Liver (tissue), 9 donors: ENCODE results near the gene CXCL17. TPM values are rescaled to one million over a fixed set of nuclear protein-coding genes. Genes with fewer than 3 reads are reported as not detected.
"Not testable (repeated sequence)": the region's sequence is repeated elsewhere in the genome, so short reads cannot be mapped to it uniquely, and the experiment has no call there.

Experiments
- DNase-seq: peaks from one replicate; pipeline ENCODE4 v3.0.0-alpha.2; 2017; ENCODE audit warnings: low spot score
- H3K27ac ChIP-seq, 2 donors: one replicate each; pipeline ENCODE4 v1.7.0; 2013; ENCODE audit warnings: inconsistent platforms in 2 of 2, low read length in 2 of 2, control low read depth in 1 of 2, low read depth in 1 of 2, mild to moderate bottlenecking in 1 of 2
- H3K27me3 ChIP-seq, 4 donors: one replicate each; pipeline versions ENCODE4 v1.6.1 to v1.7.0; 2013; ENCODE audit warnings: low read length in 3 of 4, inconsistent platforms in 1 of 4, mild to moderate bottlenecking in 1 of 4, moderate library complexity in 1 of 4; ENCODE audit not compliant: control insufficient read depth in 4 of 4, insufficient read depth in 4 of 4
- H3K36me3 ChIP-seq, 4 donors: one replicate each; pipeline versions ENCODE4 v1.6.1 to v1.7.0; 2013; ENCODE audit warnings: low read length in 3 of 4, mild to moderate bottlenecking in 3 of 4, low read depth in 1 of 4, moderate library complexity in 1 of 4; ENCODE audit not compliant: control insufficient read depth in 4 of 4, insufficient read depth in 3 of 4
- H3K4me1 ChIP-seq, 4 donors: one replicate each; pipeline versions ENCODE4 v1.6.1 to v1.7.0; 2013; ENCODE audit warnings: low read length in 3 of 4, mild to moderate bottlenecking in 3 of 4, moderate library complexity in 1 of 4; ENCODE audit not compliant: control insufficient read depth in 4 of 4, insufficient read depth in 4 of 4
- H3K4me3 ChIP-seq, 3 donors: one replicate each; pipeline versions ENCODE4 v1.6.1 to v1.7.0; 2013; ENCODE audit warnings: low read length in 3 of 3, control low read depth in 1 of 3, low read depth in 1 of 3, mild to moderate bottlenecking in 1 of 3
- H3K9ac ChIP-seq, 2 donors: one replicate each; pipeline ENCODE4 v1.7.0; 2013; ENCODE audit warnings: low read length in 2 of 2, mild to moderate bottlenecking in 2 of 2, moderate library complexity in 2 of 2, control low read depth in 1 of 2, low read depth in 1 of 2
- H3K9me3 ChIP-seq, 4 donors: one replicate each; pipeline versions ENCODE4 v1.6.1 to v1.7.0; 2013; ENCODE audit warnings: low read length in 3 of 4; ENCODE audit not compliant: control insufficient read depth in 4 of 4
- EGR1 ChIP-seq, 2 donors: IDR thresholded peaks; 2 replicates each; pipeline ENCODE4 v1.6.1; 2016 to 2018; ENCODE audit warnings: antibody characterized with exemption in 2 of 2, low read depth in 2 of 2
- FOXA1 ChIP-seq: IDR thresholded peaks from 2 replicates; pipeline ENCODE4 v1.6.1; 2016; ENCODE audit warnings: antibody characterized with exemption
- FOXA2 ChIP-seq: IDR thresholded peaks from 2 replicates; pipeline ENCODE4 v1.6.1; 2016; ENCODE audit warnings: antibody characterized with exemption
- GABPA ChIP-seq, 2 donors: IDR thresholded peaks in 1 of 2; conservative IDR thresholded peaks in 1 of 2; 2 replicates each; pipeline ENCODE4 v1.6.1; 2016; ENCODE audit warnings: antibody characterized with exemption in 2 of 2, mild to moderate bottlenecking in 1 of 2, moderate library complexity in 1 of 2
- HNF4A ChIP-seq, 2 donors: conservative IDR thresholded peaks; 2 replicates each; pipeline ENCODE4 v1.6.1; 2016; ENCODE audit warnings: antibody characterized with exemption in 2 of 2, mild to moderate bottlenecking in 2 of 2
- HNF4G ChIP-seq: IDR thresholded peaks from 2 replicates; pipeline ENCODE4 v1.6.1; 2016; ENCODE audit warnings: antibody characterized with exemption
- JUND ChIP-seq, 2 donors: IDR thresholded peaks; 2 replicates each; pipeline ENCODE4 v1.6.1; 2016; ENCODE audit warnings: antibody characterized with exemption in 2 of 2
- NR2F2 ChIP-seq: IDR thresholded peaks from 2 replicates; pipeline ENCODE4 v1.6.1; 2016; ENCODE audit warnings: antibody characterized with exemption
- RAD21 ChIP-seq, 2 donors: IDR thresholded peaks; 2 replicates each; pipeline ENCODE4 v1.6.1; 2016; ENCODE audit warnings: antibody characterized with exemption in 2 of 2, mild to moderate bottlenecking in 2 of 2
- RXRA ChIP-seq, 2 donors: IDR thresholded peaks; 2 replicates each; pipeline ENCODE4 v1.6.1; 2017 to 2018; ENCODE audit warnings: antibody characterized with exemption in 2 of 2, mild to moderate bottlenecking in 1 of 2
- SP1 ChIP-seq: IDR thresholded peaks from 2 replicates; pipeline ENCODE4 v1.6.1; 2018; ENCODE audit warnings: antibody characterized with exemption, mild to moderate bottlenecking
- TAF1 ChIP-seq: conservative IDR thresholded peaks from 2 replicates; pipeline ENCODE4 v1.6.1; 2016; ENCODE audit warnings: antibody characterized with exemption, mild to moderate bottlenecking
- YY1 ChIP-seq: IDR thresholded peaks from 2 replicates; pipeline ENCODE4 v1.6.1; 2016; ENCODE audit warnings: antibody characterized with exemption, mild to moderate bottlenecking
- WGBS: extraction: QIAGEN DNeasy Blood & Tissue Kit; methylation state at CpG from one replicate; pipeline ENCODE4 v1.1.7; 2013; 5-methylcytosine and 5-hydroxymethylcytosine counted together
- polyA plus RNA-seq, 2 donors: library from polyadenylated mRNA; stranded (reverse) in 1 of 2; unstranded in 1 of 2; fragments of 200-250 nt in 1 of 2; fragments of >200 nt in 1 of 2; fragmentation: Nextera tagmentation in 1 of 2; extraction: Ambion mirVana in 1 of 2; gene quantifications; one replicate each; pipeline versions ENCODE4 v1.2.1 to v1.2.3, GENCODE V29; 2013 to 2015
- total RNA-seq, 2 donors: library from RNA; depleted of rRNA; stranded (reverse); fragments of >200 nt; gene quantifications; one replicate each; pipeline ENCODE4 v1.2.3, GENCODE V29; 2014
- TF ChIP-seq, protein P1 (sequence below): IDR thresholded peaks from 2 replicates; pipeline ENCODE4 v1.6.1; 2016; ENCODE audit warnings: antibody characterized with exemption
- TF ChIP-seq, protein P2 (sequence below): IDR thresholded peaks from 2 replicates; pipeline ENCODE4 v1.6.1; 2016; ENCODE audit warnings: antibody characterized with exemption, mild to moderate bottlenecking
- TF ChIP-seq, protein P3 (sequence below): fragments of 150-350 bp; IDR thresholded peaks from 2 replicates; pipeline ENCODE4 v1.5.1; 2017; ENCODE audit warnings: improper control_type of control experiment, low read depth, low read length; ENCODE audit not compliant: missing input control
- TF ChIP-seq, protein P4 (sequence below): IDR thresholded peaks from 2 replicates; pipeline ENCODE4 v1.6.1; 2016; ENCODE audit warnings: antibody characterized with exemption
- TF ChIP-seq, protein P5 (sequence below): IDR thresholded peaks from 2 replicates; pipeline ENCODE4 v1.6.1; 2016; ENCODE audit warnings: antibody characterized with exemption
- donor health status: healthy.
- donor health status: healthy.
- donor health status: healthy.
- donor health status: healthy.
- donor health status: healthy.

The CXCL17 gene
- total and polyA plus RNA-seq, 4 donors: 0.10 to 0.93 TPM; not detected in 2

DNA sequence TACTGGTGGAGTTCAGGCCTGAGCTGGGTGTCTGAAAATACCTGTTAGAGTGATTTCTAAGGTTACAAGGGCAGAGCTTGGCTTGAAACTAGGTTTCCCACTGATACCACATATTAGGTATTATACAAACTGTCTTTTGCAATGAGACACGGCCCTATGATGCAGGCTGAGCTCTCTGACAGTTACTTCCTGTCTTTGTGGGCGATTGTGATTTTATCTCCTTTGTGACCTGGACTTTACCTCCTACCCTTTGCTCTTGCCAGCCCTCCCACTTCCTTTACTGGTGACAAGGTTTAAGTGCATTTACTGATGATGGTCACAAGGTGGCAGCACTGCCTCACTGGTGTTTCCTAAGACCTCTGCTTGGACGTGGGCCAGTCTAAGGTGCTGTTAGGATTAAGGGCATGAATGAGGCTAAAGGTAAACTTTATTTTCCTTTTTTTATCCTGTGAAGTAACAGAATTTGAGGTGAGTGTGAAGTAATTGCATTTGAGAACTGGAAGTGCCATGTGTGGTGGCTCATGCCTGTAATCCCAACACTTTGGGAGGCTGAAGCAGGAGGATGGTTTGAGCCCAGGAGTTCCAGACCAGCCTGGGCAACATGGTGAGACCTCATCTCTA is 7.7 kb upstream of the CXCL17 start:
- H3K27ac ChIP-seq: peak overlapping the region; percentile 73 to 93
- H3K4me3 ChIP-seq: no peak overlapping the region
- no peaks in the 10 kb centered on the region for H3K27me3 ChIP-seq
- peaks cover 0 to 15% (median 4%) of the 10 kb centered on the region in 4 donors for H3K4me1 ChIP-seq
- WGBS: under 1% methylated on average over 3 of the region's 3 CpGs
- no peaks in the 10 kb centered on the region for H3K9me3 ChIP-seq
- DNase-seq: peak; percentile 76
- H3K9ac ChIP-seq: no peak overlapping the region
- no peaks in the 10 kb centered on the region for H3K36me3 ChIP-seq
- TF ChIP-seq EGR1 (IDR thresholded peaks at IDR 0.05; ENCODE audit: low read depth in 2 of 2): peak; percentile 82 to 94
- TF ChIP-seq RXRA (IDR thresholded peaks at IDR 0.05): peak; percentile 95 to 96
- peak; percentile 100 for TF ChIP-seq RAD21 (IDR thresholded peaks at IDR 0.05)
- peak; percentile 80 to 91 for TF ChIP-seq JUND (IDR thresholded peaks at IDR 0.05)
- peak; percentile 98 for TF ChIP-seq HNF4G
- TF ChIP-seq, protein P1, sequence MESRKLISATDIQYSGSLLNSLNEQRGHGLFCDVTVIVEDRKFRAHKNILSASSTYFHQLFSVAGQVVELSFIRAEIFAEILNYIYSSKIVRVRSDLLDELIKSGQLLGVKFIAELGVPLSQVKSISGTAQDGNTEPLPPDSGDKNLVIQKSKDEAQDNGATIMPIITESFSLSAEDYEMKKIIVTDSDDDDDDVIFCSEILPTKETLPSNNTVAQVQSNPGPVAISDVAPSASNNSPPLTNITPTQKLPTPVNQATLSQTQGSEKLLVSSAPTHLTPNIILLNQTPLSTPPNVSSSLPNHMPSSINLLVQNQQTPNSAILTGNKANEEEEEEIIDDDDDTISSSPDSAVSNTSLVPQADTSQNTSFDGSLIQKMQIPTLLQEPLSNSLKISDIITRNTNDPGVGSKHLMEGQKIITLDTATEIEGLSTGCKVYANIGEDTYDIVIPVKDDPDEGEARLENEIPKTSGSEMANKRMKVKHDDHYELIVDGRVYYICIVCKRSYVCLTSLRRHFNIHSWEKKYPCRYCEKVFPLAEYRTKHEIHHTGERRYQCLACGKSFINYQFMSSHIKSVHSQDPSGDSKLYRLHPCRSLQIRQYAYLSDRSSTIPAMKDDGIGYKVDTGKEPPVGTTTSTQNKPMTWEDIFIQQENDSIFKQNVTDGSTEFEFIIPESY: peak; percentile 85
- peak; percentile 48 for TF ChIP-seq FOXA2
- peak; percentile 96 for TF ChIP-seq NR2F2
- TF ChIP-seq GABPA (IDR thresholded peaks at IDR 0.05 in 1 of 2, conservative IDR thresholded peaks at IDR 0.05 in 1 of 2): peak; percentile 68 to 90
- peak; percentile 98 to 99 for TF ChIP-seq HNF4A (conservative IDR thresholded peaks at IDR 0.05)
- TF ChIP-seq, protein P2, sequence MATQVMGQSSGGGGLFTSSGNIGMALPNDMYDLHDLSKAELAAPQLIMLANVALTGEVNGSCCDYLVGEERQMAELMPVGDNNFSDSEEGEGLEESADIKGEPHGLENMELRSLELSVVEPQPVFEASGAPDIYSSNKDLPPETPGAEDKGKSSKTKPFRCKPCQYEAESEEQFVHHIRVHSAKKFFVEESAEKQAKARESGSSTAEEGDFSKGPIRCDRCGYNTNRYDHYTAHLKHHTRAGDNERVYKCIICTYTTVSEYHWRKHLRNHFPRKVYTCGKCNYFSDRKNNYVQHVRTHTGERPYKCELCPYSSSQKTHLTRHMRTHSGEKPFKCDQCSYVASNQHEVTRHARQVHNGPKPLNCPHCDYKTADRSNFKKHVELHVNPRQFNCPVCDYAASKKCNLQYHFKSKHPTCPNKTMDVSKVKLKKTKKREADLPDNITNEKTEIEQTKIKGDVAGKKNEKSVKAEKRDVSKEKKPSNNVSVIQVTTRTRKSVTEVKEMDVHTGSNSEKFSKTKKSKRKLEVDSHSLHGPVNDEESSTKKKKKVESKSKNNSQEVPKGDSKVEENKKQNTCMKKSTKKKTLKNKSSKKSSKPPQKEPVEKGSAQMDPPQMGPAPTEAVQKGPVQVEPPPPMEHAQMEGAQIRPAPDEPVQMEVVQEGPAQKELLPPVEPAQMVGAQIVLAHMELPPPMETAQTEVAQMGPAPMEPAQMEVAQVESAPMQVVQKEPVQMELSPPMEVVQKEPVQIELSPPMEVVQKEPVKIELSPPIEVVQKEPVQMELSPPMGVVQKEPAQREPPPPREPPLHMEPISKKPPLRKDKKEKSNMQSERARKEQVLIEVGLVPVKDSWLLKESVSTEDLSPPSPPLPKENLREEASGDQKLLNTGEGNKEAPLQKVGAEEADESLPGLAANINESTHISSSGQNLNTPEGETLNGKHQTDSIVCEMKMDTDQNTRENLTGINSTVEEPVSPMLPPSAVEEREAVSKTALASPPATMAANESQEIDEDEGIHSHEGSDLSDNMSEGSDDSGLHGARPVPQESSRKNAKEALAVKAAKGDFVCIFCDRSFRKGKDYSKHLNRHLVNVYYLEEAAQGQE: peak; percentile 83
- peak; percentile 18 for TF ChIP-seq FOXA1
- TF ChIP-seq, protein P3, sequence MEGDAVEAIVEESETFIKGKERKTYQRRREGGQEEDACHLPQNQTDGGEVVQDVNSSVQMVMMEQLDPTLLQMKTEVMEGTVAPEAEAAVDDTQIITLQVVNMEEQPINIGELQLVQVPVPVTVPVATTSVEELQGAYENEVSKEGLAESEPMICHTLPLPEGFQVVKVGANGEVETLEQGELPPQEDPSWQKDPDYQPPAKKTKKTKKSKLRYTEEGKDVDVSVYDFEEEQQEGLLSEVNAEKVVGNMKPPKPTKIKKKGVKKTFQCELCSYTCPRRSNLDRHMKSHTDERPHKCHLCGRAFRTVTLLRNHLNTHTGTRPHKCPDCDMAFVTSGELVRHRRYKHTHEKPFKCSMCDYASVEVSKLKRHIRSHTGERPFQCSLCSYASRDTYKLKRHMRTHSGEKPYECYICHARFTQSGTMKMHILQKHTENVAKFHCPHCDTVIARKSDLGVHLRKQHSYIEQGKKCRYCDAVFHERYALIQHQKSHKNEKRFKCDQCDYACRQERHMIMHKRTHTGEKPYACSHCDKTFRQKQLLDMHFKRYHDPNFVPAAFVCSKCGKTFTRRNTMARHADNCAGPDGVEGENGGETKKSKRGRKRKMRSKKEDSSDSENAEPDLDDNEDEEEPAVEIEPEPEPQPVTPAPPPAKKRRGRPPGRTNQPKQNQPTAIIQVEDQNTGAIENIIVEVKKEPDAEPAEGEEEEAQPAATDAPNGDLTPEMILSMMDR: peak; percentile 98
- TF ChIP-seq, protein P4, sequence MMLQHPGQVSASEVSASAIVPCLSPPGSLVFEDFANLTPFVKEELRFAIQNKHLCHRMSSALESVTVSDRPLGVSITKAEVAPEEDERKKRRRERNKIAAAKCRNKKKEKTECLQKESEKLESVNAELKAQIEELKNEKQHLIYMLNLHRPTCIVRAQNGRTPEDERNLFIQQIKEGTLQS: peak; percentile 81
- peak; percentile 63 for TF ChIP-seq YY1
- TF ChIP-seq SP1: peak; percentile 97
- TF ChIP-seq TAF1: no peak
- TF ChIP-seq, protein P5, sequence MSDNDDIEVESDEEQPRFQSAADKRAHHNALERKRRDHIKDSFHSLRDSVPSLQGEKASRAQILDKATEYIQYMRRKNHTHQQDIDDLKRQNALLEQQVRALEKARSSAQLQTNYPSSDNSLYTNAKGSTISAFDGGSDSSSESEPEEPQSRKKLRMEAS: peak; percentile 98

DNA sequence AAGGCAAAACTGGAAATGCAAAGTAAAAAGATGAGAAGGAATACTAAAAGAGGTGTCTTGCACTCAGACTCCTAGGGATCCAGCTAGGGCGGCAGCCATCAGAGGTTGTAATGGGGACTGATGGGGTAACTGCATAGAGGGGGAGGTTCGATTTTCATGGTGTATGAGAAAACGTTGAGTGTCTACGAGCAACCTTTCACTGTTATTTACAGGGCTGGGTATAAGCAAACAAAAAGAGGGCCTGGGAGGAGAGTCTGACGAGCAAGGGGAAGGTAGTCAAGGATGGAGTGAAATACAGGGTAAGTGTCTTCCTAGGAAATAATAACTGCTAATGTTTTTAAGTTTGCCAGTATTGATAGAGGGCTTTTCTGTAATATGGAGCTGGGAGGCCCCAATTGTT is 5.6 kb upstream of the CXCL17 start:
- not testable (repeated sequence) for H3K27me3 ChIP-seq, H3K9me3 ChIP-seq, H3K36me3 ChIP-seq, H3K27ac ChIP-seq, H3K4me3 ChIP-seq, DNase-seq, H3K9ac ChIP-seq
- 50% methylated on average over 5 of the region's 5 CpGs for WGBS
- H3K4me1 ChIP-seq: peaks cover 5 to 20% (median 9%) of the 10 kb centered on the region in 4 donors
